NCI-H2107 treated with DMSO at 0.1 percent for 48 hours (cell line): ENCODE results near the gene CARM1.

Experiments used
- DNase-seq: peaks from one replicate; lab custom pipeline; 2025; ENCODE audit not compliant: unreplicated experiment; lab: John Stamatoyannopoulos, UW

The CARM1 gene

DNA sequence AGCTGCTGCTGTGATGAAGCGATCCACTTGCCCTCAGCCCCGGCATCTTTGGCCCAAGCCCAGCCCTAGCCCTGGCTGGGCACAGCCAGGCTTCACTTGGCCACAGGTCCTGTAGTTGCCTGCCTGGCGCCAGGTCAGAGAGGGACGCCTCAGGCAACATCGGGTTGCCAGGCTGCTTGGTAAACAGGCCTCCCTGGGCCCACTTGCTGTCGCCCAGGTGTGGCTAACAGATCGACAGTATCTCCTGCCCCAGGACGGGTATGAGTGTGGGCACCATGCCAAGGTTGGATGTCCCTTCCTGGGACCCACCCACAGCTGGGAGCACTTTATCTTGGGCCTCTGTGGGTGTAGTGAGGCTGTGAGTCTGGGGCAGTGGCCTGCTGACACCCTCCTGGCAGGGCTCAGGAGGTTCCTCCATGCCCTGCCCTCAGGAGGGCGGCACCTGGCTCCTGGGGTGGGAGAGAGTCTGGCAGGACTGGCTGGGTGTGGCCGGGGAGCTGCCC, 27.8 kb downstream of the CARM1 start:
- DNase-seq: no peak

DNA sequence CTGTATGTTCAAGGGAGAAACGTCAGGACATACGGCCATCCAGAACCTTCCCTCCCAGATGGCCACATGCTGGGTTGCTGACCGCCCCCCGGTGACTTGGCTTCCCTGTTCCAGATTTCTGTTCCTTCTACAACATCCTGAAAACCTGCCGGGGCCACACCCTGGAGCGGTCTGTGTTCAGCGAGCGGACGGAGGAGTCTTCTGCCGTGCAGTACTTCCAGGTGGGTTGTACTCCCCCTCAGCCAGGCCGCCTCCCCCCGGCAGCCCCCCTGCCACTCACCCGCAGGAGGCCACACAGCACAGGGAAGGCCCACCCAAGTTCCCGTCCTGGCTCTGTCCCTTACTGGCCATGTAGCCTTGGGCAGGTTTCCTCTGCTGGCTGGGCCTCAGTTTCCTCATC, 36.6 kb downstream of the CARM1 start:
- DNase-seq: no peak

DNA sequence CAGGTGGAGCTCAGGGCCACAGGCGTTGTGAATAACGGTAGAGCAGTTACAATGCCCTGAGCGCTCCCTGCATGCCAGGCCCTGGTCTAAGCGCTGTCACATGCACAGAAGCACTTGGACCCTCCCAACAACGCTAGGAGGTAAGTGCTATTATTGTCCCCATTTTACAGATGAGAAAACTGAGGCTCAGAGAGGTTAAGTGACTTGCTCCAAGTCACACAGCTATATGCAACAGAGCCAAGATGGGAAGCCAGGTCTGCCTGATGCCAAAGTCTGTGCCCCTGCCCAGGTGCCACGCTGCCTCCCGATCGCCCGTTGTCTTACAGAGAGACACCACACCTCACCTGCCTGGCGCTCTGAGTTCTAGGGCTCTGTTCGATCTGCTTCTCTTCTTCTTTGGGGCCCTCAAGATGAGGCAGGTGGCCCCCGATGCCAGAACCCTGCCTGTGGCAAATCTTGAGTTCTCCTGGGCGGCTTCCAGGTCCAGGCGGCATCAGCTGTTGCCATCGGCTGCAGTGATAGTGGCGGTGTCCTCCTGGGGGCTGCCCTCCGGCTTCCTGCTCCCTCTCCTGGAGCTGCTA, 37.1 kb downstream of the CARM1 start:
- no peak for DNase-seq

DNA sequence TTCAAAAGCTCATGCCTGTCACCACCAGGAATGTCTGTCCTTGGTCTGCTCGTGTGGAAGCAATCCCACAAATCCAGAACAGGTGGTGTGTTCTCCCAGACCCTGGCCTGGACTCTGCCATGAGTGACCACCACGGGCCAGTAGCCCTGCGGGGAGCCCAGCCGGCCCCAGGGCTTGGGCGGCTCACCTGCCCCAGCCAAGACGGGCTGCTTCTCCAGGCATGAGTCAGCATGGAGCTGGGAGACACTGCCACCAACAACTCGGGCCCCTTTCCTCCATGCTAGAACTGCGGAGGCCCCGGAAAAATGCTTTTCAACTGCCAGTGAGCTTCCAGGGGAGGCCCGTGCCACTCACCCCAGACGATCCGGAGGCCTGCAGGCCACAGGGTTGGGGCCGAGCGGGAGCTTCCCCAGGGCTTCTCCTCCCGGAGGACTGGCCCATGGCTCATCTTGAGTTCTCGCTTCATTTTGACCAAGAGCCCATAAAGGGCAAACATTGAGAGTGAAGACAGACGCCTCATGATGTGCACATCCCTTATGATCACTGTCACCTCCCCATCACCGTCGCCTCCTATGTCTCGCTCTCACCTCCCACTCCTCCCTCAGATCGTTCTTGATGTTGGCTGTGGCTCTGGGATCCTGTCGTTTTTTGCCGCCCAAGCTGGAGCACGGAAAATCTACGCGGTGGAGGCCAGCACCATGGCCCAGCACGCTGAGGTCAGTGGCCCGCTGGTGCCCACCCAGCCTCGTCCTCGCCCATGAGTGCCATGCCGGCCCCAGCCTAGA, 40.4 kb downstream of the CARM1 start:
- no peak for DNase-seq

DNA sequence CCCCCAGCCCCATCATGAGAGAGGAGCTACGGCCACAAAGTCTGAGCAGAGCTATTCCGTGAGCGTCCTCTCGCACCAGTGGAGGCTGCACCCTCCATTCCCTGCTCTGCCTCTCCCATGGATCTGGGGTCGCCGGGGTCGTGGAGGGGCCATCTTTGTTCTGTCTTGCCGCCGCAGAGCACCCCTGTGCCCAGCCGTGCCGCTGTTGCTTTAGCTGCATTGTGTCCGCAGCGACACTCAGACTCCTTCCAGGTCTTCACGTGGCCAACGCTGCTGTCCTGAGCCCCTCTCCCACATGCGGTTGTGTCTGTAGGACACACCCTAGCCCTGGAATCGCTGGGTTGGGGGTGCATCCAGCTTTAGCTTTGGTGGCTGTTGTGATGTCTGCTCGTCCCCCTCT, 41.3 kb downstream of the CARM1 start:
- DNase-seq: no peak

DNA sequence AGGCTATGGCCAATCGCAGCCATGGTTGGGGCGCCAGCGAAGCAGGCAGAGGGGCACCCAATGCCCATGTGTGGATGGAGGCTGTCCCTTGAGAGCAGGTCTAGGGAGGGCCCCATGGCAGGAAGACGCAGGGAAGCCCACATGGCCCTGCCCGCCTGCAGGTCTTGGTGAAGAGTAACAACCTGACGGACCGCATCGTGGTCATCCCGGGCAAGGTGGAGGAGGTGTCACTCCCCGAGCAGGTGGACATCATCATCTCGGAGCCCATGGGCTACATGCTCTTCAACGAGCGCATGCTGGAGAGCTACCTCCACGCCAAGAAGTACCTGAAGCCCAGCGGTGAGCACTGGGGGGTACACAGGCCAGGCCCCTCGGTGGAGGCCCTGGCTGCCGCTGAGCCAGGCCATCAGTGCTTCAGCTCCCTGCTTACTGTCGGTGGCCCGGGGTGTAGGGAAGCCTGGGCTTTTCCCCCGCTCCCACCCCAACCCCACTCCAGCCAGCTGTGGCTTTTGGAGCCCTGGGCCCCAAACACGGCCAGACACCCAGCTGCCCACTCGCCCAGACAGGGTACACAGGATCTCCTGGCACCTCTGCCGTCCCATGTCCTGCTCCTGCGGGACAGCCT, 42.5 kb downstream of the CARM1 start:
- no peak for DNase-seq

DNA sequence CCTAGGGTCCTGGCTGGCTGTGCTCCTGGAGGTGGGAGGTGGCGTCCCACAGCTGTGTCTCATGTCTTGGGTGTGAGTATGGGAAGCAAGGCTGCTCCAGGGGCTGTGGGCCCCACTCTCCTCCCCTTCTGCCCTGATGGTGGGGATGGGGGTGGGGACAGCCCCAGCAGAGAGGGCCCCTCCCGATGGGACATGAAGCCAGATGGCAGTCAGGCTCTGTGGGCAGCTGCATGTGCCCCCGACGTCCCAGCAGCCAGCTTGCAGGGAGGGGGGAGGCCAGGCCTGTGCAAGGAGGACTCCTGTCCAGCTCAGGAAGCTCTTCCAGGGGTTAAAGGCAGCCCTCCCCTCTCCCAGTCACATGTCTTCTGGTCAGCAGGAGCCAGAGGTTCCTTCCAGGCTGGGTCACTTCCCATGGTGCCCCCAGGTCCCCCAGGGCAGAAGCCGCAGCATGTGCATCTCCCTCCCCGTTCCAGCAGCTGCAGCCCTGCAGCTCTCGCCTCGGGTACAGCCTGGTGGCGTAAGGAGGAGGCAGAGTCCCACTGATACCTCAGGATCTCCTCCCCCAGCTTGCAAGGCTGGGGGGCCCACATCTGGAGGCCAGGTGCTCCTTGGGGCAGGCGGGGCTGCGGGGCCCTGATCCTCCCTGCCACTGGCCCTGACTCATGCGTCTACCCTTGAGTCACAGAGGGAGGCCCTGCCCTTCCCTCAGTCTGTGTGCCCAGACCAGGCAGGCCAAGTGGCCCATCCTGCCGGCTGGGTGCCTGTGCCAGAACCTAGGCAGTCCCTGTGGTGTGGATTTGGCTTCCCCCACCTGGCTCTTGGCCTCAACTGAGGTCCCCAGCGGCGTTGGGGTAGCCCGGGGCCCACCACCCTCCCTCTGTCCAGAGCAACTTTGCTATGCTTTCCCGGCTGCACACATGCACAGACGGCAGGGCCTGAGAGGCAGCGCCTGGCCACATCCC, 44.1 kb downstream of the CARM1 start:
- DNase-seq: no peak

DNA sequence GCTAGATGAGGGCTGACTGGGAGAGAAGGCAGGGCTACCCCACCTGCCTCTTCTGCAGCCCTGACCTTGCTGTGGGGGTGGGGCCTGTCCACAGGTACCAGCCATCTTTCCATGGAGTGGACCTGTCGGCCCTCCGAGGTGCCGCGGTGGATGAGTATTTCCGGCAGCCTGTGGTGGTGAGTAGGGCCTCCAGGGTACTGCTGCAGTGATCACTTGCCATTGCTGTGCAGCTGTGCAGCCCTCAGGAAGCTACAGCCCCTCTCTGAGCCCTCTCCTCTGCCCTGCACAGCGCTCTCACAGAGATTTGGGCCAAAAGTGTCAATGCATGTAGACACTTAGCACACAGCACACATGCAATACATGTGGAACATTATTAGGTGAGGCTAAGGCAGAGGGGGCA, 45.2 kb downstream of the CARM1 start:
- no peak for DNase-seq

DNA sequence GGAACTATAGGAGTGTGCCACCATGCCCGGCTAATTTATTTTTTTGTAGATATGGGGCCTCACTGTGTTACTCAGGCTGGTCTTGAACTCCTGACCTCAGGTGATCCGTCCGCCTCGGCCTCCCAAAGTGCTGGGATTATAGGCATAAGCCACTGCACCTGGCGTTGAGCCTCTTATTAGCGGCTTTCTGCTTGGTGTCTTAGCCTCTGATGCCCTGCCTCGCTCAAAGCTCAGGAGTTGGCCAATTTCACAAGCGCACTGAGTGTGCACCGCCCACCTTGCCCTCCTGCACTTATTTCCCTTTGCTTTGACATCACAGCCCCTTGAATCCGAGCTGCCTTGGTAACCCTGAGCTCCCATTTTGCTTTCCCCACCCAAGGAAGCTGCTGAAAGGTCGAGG, 47.0 kb downstream of the CARM1 start:
- no peak for DNase-seq

DNA sequence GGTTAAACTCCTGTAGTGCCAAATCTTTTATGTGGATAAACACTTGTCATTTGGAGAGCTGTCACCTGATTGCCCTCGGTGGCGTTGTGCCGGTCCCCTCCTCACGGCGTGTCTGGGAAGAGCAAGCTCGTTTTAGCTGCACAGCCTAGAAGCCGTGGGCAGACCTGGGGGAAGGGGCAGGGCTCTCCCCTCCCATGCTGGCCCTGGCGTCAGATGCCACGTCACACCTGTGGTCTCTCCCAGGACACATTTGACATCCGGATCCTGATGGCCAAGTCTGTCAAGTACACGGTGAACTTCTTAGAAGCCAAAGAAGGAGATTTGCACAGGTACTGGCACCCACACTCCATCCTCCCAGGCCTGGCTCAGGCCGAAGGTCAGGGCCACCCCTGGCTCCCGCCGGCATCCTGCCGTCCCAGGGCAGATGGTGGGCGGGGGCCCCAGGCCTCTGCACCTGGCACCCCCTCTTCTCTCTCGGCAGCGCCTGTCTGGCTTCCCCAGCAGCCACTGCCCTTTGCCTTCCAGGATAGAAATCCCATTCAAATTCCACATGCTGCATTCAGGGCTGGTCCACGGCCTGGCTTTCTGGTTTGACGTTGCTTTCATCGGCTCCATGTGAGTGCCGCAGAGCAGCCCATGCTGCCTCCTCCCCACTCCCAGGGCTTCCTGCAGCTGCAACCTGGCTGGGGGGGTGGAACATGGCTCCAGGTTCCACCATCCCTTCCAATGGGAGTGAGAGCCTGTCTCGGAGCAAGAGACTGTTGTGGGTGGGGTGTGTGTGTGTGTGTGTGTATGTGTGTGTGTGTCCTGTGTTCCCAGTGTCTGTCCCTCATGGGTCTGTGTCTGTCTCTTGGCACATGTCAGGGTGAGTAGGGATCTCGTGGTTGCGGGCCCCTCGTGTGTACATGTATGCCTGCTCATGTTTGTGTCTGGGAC, 48.3 kb downstream of the CARM1 start:
- DNase-seq: peak; percentile 38

DNA sequence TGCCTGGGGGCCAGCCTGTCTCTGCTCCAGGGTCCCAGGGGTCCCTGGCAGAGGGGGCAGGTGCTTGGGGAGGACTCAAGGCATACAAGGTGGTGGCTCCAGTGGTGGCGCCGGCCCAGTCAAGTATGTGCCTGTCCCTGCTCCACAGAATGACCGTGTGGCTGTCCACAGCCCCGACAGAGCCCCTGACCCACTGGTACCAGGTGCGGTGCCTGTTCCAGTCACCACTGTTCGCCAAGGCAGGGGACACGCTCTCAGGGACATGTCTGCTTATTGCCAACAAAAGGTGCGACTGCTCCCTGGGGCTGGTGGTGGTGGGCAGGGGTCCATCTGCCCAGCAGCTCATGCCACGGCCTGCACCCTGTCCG, 48.9 kb downstream of the CARM1 start:
- no peak for DNase-seq

DNA sequence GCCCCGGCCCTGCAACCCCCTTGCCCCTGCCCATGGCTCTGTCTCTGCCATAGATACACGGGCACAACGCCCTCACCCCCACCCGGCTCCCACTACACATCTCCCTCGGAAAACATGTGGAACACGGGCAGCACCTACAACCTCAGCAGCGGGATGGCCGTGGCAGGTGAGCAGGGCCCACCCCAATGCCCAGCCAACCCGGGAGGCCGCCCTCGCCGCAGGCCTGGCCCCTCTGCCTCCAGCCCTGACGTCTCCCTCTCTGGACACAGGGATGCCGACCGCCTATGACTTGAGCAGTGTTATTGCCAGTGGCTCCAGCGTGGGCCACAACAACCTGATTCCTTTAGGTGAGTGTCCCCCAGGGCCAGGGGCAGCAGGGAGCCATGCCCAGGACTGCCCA, 49.4 kb downstream of the CARM1 start:
- DNase-seq: no peak

DNA sequence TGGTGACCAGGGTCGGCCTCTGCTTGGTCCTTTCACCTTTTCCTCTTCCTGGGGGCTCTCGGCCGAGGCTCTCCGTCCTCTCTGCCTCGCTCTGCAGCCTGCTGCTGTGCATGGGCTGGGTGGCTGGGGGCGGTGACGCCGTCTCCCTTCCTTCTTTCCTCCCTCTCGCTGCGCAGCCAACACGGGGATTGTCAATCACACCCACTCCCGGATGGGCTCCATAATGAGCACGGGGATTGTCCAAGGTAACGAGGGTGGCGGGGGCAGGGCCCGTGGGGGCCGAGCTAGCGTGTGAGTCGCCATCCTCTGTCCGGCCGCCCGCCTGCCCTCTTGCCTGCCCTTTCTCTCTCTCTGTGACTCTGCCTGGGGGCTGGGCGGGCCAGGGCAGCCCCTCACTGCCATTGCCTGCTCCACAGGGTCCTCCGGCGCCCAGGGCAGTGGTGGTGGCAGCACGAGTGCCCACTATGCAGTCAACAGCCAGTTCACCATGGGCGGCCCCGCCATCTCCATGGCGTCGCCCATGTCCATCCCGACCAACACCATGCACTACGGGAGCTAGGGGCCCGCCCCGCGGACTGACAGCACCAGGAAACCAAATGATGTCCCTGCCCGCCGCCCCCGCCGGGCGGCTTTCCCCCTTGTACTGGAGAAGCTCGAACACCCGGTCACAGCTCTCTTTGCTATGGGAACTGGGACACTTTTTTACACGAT, 50.0 kb downstream of the CARM1 start:
- no peak for DNase-seq

DNA sequence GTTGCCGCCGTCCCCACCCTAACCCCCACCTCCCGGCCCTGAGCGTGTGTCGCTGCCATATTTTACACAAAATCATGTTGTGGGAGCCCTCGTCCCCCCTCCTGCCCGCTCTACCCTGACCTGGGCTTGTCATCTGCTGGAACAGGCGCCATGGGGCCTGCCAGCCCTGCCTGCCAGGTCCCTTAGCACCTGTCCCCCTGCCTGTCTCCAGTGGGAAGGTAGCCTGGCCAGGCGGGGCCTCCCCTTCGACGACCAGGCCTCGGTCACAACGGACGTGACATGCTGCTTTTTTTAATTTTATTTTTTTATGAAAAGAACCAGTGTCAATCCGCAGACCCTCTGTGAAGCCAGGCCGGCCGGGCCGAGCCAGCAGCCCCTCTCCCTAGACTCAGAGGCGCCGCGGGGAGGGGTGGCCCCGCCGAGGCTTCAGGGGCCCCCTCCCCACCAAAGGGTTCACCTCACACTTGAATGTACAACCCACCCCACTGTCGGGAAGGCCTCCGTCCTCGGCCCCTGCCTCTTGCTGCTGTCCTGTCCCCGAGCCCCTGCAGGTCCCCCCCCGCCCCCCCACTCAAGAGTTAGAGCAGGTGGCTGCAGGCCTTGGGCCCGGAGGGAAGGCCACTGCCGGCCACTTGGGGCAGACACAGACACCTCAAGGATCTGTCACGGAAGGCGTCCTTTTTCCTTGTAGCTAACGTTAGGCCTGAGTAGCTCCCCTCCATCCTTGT, 50.7 kb downstream of the CARM1 start:
- no peak for DNase-seq

DNA sequence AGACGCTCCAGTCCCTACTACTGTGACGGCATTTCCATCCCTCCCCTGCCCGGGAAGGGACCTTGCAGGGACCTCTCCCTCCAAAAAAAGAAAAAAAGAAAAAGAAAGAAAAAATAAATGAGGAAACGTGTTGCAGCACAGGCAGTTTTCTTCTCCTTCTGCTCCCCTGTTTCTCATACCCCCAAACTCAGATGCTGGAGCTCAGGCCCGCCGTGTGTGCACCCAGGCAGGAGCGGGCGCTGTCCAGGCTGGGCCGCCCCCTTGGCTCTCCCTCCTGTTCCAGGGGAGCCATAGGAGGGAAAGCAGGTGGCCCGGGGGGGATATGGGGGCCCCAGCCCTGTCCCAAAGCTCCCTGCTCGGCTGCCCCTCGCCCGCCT, 51.3 kb downstream of the CARM1 start:
- DNase-seq: no peak

DNA sequence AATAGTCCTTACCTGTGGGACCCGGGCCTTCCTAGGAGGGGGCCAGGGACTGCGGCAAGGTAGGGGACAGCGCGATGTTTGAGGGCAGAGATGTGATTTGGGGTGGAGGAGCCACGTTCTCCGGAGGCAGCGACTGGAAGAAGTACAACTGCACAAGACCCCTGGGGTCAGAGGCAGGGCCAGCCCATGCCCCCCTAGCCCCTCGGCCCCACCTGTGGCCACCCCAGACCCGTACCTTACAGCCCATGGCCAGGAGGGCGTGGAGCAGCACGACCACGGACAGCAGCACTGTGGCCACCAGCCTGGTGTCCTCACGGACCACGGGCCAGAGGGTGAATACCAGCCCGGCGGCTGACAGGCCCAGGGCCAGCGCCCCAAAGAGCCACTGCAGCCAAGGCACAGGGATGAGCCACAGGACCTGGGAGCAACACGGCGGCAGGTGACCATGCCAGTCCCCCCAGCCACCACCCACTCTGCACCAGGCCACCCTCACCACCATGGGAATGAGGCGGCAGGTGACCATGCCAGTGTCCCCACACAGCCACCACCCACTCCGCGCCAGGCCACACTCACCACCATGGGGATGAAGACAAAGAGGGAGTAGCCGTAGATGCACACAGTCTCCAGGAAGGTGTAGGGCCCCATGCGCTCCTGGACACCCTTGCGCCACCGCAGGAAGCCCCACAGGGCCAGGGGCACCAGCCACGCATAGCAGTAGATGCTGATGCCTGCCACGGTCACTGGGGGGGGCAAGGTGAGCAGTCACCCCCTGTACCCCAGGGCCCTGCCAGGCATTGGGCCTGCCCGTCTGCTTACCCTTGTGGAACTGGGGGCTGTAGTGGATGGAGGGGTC, 52.1 kb downstream of the CARM1 start:
- no peak for DNase-seq

DNA sequence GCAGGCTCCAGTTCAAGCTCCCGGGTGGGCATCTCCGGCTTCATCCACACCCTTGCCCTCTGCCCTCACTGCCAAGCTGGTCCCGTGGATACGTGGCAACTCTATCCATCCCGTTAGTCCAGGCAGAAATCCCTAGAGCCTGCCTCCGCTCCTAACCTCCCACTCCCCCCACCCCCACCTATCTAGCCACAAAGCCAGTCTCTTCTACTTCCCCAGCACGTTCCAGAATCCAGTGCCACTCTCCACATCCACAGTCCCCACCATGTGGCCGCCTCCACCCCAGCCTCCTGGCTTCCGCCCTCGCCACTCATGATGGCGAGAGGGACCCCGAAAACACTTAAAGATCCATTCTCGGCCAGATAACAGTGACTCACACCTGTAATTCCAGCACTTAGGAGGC, 53.2 kb downstream of the CARM1 start:
- DNase-seq: no peak
